ENCODE measurements around the gene MMP2.

GRCh38 chr16:55552621-55553020 is 73.6 kb downstream of the MMP2 start:
- no peak for TF ChIP-seq POLR2A (IDR thresholded peaks at IDR 0.05)
- TF ChIP-seq CTCF (IDR thresholded peaks at IDR 0.05) = no peak
